GM20431 (cell line): Measurements from ENCODE around the gene SCD5.

ENCODE experiments used
- in situ Hi-C: fragments of 300-500 bp; cut with MseI, MboI; formaldehyde crosslinking; loops from one replicate; pipeline ENCODE4 v1.15.0; 2020; ENCODE audit warnings: low sequenced_read_pairs; ENCODE audit not compliant: unreplicated experiment

The SCD5 gene

DNA sequence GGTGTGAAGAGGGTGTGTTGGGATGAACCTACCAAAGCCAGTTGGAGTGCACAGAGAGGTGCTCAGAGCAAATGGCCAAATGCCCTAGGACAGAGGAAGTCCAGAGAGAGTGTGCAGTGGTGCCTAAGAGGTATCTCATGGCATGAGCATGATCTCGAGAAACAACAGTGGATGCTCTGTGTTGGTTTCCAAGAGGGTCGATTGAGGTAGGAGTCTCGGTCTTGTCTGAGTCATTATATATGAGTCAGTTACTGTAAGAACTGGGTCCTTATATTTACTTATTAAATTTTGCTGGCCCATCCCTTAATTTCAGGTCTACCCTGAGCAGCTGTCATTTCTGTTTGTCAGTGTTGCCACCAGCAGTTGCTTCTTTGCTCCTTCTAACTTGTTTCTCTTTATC lies 150.2 kb downstream of the SCD5 start:
- in situ Hi-C loops, result no loop called here

DNA sequence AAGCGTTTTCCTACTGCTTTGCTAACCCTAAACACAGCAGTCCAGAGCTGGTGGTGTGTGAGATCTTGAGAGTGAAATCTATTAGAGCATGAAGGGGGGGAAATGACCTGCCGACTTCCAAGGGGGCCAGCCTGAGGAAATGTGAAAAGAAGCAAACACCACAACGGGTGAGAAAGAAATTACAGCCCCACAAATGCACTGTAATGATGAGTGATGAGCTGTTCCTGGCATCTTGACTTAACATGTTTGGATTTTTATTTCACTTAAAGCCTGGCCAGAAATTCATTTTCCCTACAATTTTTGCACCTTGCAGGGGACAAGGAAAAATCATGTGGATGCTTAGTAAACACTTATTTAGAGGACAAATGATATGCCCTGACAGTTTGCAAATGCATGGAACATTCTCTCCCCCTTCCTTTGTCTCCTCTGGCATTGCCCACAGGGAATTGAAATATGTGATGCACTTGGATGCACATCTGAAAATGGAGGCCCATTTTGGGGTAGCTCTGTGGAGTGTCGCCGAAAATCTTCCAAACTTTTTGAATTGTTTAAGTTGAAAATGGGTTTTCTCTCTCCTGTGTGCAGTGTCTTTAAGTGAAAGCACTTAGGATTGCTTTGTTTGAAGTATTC lies 152.5 kb downstream of the SCD5 start:
- in situ Hi-C loops, result no loop called here

DNA sequence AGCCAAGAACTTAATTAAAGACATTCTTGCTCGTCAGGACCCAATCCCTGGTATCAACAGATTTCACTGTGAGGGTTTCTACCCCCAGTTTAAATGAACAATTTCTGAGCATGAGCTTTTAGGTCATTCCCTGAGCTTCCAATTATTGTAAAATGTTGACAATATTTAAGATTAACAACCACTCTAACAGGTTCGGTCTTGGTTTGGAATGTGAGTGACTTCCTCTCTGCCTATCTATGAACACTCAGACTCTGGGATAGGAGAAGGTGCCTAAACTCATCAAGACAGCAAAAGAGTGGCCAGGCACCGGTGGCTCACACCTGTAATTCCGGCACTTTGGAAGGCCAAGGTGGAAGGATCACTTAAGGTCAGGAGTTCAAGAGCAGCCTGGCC lies 153.9 kb downstream of the SCD5 start:
- in situ Hi-C loops, result no loop called here

DNA sequence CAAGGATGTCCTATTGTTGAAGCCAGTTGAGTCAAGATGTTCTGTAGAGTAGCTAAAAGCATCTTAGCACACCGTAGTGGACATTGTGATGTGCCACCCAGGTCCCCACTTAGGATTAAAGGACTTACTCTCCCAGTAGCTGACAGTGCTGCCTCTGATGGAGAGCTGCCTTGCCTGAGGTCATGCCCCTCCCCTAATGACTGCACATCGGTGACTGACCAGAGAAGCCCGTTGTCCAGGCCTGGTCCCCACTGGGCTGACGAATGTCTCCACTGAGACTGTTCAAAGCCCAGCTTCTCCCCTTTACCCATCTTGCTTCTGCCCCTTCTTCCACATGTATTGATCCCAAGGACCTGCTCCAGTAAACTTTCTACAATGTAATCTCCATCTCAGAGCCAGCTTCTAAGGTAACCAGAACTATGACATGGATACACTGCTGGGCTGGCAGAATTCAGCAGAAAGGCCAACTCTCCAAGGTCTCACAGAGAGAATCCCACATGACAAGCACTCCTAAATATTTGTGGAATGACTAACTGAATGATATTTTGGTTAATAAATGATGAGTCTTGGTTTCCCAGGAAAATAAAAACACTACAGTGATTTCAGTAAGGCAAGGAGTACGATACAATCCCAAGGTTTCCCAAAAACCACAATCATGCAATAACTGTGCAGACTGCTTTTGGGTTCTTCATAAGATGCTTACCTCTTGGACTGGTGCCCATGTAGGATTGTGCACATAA lies 154.4 kb downstream of the SCD5 start:
- in situ Hi-C loops, result no loop called here

DNA sequence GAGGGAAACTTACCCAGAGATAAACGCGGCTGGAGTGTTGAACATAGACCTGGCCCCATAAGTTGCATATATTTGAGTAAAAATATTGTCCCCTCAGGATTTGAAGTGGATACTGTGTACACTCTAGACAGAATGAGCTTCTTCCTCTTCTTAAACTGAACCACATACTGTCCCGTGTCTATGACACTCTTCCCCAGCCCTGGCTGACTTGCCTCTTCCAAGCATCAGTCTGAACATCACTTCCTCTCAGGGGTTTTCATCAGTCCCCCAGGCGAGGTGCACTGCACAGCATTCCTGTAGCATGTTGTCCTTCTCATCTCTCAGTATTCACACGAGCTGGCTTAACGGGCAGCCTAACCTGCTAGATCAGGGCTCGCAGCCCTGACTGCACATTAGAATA lies 156.3 kb downstream of the SCD5 start:
- in situ Hi-C loops, result no loop called here

DNA sequence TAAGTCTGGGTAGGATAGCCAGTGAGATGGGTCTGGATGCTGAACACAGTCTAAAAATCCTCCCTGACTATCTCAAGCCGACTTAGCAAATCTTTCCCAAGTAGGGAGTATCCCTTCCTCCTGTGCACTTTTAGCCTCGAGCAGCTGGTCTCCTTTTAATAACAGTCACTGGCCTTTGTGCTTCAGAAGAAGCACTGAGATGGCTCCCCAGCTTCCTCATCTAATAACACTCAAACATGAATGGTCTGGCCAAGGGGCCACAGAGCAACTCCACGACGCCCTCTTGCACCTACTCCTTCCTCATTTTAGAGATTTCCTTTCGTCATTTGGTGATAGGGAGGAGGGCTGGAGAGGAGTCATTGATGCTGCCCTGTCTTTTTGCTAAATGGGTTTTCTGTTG lies 158.1 kb downstream of the SCD5 start:
- in situ Hi-C loops, result no loop called here

DNA sequence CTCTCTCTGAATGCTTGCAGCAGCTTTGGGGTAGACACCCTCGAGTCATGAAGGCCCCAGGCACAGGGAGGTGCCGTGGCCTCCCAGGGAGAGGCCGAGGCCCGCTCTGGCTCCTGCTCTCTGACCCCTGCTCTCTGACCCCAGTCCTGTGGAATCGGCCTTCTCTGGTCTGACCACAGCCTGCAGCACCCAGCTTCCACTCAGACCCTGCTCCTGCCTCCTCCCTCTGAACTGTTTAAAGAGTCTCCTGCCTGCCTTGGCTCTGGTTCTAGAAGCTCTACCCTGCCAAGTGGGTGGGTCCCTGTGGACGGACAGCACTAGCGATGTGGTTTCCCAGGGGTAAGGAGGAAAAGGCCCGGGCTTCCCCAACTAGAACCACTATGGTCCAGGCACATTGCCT lies 158.6 kb downstream of the SCD5 start:
- in situ Hi-C loops, result no loop called here

DNA sequence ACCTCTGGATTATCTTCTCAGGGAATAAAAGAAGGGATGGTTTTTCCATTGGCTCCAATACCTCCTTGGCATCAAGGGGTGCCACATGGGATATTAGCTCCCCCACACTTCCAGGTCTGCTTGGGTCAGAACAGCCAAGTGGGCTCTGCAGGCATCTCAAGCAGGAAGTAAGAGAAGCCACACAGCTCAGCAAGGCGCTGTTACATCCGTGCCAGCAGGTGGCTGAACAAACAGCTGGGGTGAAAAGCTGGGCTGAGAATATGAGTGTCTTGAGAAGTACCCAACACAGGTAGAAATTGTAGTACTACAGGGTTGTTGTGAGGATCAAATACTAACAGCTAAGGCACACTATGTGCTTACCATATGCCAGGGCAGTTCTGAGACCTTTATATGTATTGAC lies 160.1 kb downstream of the SCD5 start:
- in situ Hi-C loops, result no loop called here

DNA sequence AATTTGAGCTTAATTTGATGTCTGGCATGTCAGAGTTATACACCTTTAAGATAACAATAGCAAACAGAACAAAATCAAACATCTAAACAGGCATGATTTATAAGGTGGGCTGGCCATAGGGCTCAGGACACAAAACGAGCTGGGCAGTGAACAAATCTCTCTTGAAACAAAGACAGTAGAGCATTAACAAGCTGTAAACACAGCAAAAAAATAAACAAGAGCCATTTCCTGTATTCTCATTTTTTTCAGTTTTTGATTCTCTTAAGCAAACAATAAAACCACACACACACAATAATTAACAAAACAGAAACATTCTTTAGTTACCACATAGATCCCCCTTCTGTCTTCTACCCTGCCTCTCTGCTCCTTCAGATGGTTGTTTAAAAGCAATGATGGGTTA lies 168.5 kb downstream of the SCD5 start:
- in situ Hi-C loops, result no loop called here

DNA sequence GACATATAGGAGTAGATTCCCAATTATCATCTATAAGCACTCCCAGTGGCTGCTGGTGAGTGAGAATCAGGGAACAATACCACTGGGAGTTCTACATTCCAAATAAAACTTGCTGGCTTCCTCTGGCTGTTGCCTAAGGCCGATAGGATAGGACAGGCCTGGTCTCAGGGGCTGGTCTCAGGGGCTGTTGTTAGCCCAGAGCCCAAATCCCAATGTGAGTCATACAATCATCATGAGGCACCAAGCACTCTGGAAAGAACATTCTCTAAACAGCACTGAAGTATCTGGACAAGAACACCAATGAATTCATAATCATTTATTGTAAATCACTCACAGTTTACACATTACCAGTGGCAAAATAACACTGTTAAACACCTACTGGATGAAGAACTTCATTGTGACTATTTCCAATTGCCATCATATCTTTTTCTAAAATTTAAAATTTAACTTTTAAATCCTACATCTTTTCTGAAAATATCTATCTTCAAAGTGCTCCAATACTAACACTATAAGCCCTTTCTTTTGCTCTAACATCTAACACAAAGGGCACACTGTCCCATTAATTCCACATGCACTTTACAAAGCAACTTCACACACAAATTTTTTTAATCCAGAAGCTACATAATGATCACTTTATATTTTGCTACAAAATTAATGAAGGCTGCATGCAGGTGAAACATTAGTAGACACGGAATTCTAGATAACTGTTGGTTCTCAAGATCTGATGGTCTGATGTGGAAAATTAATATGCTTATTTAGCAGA lies 169.2 kb downstream of the SCD5 start:
- in situ Hi-C loops, result no loop called here

DNA sequence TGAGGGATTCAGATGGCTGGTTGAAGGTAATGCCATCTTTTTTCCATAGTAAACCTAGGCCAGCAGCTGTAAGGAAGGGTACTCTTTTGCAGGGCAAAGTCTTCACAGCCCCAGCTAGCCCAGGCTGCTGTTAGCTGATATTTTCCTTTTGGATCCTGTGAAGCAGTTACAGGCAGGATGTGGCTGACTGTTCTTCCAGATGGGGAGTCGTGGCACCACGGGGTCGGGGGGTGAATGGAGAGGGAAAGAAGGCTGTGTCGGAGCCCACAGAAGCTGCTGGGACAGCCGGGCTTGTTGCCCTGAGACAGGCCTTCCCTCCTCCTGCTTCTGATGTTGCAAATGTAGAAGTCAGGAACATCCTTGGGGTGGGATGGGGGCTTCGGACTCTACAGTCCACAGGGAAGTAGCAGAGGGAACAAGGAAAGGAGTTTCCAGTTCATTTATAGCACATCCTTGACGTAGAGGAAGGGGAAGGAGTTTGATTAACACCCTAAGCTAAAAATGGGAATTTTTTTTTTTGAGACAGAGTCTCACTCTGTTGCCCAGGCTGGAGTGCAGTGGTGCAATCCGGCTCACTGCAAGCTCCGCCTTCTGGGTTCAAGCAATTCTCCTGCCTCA lies 172.2 kb downstream of the SCD5 start:
- in situ Hi-C loops, result no loop called here

DNA sequence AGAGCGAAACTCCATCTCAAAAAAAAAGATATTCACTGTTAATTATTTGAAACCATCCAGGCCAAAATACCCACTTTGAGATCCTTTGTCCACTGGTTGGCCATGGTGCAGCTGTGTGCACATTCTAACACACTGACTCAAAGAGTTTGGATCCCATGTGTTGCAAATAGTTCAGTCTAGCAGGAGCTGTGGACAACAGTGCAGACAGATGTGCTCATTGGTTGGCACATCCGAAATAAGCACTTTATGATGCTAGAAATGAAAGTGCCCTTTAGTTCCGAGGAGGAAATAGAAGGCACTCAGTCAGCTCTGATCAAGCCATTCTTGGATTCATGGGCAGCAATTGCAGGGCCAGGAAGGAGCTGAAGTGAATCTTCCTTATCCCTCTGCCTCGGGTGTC lies 173.8 kb downstream of the SCD5 start:
- in situ Hi-C loops, result no loop called here

DNA sequence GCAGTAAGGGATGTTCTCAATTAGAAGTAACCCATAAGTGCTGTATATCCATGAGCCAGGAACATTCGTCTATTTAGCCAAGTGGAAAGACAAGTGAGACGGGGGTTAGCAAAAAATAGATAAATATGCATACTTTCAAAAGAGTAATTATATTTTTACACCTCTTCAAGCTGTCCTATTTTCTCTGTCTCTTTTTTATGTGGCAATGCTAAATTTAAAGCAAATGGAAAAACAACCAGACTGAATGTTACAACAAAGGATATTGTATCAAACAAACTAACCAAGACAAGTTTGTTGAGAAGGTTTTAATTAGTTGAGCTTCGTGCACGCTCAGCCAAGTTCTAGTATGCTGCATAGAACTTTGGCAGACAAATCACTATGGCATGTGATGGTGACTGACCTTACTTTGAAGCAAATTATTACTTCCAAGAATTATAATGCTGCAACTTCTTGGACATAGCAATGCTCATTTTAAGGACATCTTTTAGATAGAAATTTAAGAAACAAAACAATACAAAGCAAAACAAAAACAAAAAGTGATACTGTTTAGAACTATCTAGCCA lies 175.4 kb downstream of the SCD5 start:
- in situ Hi-C loops, result no loop called here

DNA sequence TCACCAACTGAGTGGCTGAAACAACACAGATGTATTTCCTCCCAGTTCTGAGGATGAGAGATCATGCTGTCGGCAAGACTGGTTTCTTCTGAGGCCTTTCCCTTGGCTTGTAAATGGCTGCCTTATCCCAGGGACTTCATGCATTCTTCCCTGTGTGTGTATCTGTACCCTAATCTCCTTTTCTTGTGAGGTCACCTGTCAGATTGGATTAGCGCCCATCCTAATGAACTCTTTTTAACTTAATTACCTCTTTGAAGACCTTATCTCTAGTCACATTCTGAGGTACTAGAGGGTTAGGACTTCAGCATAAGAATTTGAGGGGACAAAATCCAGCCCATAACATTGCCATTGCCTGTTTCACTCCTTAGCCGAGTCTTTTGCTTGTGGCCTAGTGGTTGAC lies 177.3 kb downstream of the SCD5 start:
- in situ Hi-C loops, result no loop called here

DNA sequence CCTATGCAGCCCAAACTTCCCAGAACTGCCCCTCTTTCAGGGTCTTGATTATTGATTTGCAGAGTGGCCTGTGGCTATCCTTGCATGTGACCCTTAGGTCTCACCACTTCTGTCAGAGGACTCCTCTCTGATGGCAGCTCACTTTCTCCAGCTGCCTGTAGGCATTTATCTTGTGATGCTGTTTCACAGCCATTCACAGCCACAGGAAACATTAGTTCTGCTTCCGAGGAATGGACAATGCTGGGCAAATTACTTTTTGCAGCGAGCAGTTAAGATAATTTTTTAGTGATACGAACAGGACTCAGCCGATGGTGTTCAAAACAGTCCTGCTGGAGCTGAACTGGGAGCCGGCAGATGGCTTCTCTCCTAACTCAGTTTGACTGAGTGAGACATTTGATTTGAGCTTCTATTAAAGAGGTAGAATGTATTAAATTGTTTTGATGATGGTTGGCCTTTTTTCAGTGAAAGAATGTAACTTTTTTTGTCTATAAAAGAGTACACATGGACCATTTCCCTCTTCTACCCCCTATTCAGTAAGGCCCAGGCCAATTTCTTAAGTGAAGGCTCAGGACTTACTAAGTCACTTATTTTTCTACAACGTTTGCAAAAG lies 178.4 kb downstream of the SCD5 start:
- in situ Hi-C loops, result no loop called here

DNA sequence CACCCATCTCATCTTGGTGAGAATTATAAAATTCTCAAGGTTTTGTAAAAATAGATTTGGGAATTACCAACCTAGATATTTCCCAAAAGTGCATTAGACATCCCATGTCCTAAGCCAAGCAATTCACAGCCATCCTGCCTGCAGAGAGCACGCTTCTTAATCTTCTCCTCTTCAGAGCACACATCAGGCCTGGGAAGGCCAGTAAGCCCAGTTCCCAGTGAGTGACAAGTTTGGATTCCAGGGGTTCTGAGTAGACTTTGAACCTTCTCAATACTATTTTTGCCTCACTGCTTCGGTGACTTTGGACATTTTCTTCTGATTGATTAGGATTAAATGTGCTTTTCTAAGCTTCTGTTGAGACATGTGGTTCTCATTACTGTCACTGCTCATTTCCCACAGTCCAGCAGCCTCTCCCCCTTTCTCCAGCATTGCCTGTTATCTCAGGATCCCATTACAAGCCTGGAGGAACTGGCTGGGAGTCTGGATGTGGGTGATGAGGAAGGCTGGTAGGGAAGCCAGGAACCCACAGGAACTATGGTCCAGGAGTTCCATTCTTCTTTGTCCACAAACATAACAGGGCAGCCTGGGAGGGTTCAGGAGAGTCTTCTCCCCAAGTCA lies 180.4 kb downstream of the SCD5 start:
- in situ Hi-C loops, result no loop called here

DNA sequence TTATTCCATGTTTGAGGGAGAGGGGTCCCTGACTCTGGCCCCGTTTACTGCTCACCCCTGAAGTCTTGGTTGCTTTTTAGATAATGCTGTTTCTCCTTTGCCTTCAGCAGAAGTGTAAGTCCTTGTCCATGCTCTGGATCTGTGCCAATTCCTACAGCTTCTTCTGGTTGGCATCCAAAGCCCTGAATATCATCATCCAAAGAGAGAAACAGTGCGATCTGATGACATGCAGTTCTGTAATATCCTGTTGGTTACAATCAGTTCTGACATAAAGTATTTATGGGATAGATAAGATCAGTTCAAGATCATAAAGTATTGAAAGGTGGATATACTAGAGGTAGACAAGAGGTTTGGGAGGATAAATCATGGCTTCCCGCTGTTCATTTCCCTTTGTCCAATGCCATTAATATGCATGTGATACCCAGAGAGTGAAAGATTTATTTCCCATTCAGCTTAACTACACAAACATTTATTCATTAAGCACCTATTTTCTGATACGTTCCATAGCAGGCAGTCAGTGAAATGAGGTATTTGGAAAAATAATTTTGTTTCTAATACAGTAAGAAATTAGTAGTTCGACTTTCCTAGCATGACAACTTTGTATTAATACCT lies 183.7 kb downstream of the SCD5 start:
- in situ Hi-C loops, result no loop called here

DNA sequence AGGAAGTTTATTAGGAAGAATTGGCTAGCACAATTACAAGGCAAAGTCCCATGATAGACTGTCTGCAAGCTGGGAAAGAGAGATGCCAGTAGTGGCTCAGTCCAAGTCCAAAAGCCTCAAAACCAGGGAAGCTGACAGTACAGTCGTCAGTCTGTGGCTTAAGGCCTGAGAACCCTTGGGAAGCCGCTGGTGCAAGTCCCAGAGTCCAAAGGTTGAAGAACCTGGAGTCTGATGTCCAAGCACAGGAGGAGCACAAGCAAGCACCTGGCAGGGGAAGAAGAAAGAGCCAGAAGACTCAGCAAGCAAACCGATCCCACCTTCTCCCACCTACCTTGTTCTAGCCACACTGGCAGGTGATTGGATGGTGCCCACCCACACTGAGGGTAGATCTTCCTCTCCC lies 185.5 kb downstream of the SCD5 start:
- in situ Hi-C loops, result no loop called here

DNA sequence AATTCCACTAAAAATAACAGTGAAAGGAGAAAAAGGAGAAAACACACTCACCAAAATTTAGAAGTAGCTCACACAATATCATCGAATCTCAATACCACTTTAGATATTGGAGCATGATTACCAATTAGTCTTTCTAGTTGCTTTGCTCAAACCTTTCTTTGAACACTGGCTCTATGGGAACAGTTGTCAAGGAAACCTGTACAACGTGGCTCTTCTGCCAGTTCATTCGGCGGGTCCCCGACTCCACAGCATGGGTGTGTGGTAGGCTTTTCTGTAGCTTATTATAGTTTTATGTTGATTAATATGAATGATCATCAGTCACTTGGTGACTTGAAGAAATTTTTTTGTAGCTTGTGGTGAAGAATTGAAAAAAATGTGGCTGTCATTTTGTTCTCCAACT lies 186.6 kb downstream of the SCD5 start:
- in situ Hi-C loops, result no loop called here
